PC-9 (cell line): ENCODE data around the gene ZBTB7A. TPM values are rescaled to one million over a fixed set of nuclear protein-coding genes. Genes with fewer than 3 reads are reported as not detected.

Experiments
- BruUV-seq: library from RNA; stranded (reverse); fragments of 400-500 nt; replicated peaks from 2 replicates; lab custom pipeline; 2021; lab: Mats Ljungman, UMichigan
- CTCF ChIA-PET: fragments of 300-600 bp; sonication (Branson Sonifier 250); formaldehyde crosslinking; loops from one replicate; lab custom pipeline; 2022; ENCODE audit warnings: antibody characterized with exemption; lab: Charles Lee
- POLR2A ChIA-PET: fragments of 300-600 bp; sonication (Branson Sonifier 250); formaldehyde crosslinking; loops from one replicate; lab custom pipeline; 2022; ENCODE audit warnings: antibody characterized with exemption; ENCODE audit not compliant: unreplicated experiment; lab: Charles Lee
- DNase-seq, 2 experiments: peaks; one replicate each; pipeline versions ENCODE4 v3.0.0 to v3.0.0-alpha.2; 2015 to 2022; ENCODE audit warnings: mixed read lengths in 1 of 2
- H2AFZ ChIP-seq: fragments of 200-600 bp; sonication (generic); 2 replicates; pipeline ENCODE4 v1.8.1; 2017; ENCODE audit warnings: antibody characterized with exemption
- H3F3A ChIP-seq: fragments of 200-600 bp; sonication (generic); 2 replicates; pipeline ENCODE4 v1.8.1; 2017; ENCODE audit warnings: antibody characterized with exemption, mild to moderate bottlenecking, low read depth; ENCODE audit not compliant: insufficient read depth
- H3K27ac ChIP-seq: fragments of 200-600 bp; sonication (generic); 2 replicates; pipeline ENCODE4 v1.6.1; 2016; ENCODE audit warnings: mixed run types
- H3K27me3 ChIP-seq: fragments of 200-600 bp; sonication (generic); 2 replicates; pipeline ENCODE4 v1.6.1; 2016; ENCODE audit warnings: low read depth, mixed run types; ENCODE audit not compliant: insufficient read depth
- H3K36me3 ChIP-seq: fragments of 200-600 bp; sonication (generic); 2 replicates; pipeline ENCODE4 v1.6.1; 2016; ENCODE audit warnings: low read depth, mixed run types
- H3K4me1 ChIP-seq: fragments of 200-600 bp; sonication (generic); replicated peaks from 2 replicates; pipeline ENCODE4 v1.6.1; 2016; ENCODE audit warnings: mixed run types; ENCODE audit not compliant: insufficient read depth
- H3K4me2 ChIP-seq: fragments of 200-600 bp; sonication (generic); 2 replicates; pipeline ENCODE4 v1.6.1; 2017; ENCODE audit warnings: mixed run types
- H3K4me3 ChIP-seq: fragments of 200-600 bp; sonication (generic); 2 replicates; pipeline ENCODE4 v1.6.1; 2016; ENCODE audit warnings: mixed run types
- H3K79me2 ChIP-seq: fragments of 200-600 bp; sonication (generic); 2 replicates; pipeline ENCODE4 v1.6.1; 2017; ENCODE audit warnings: low read depth, mixed run types
- H3K9me2 ChIP-seq: fragments of 200-600 bp; sonication (generic); 2 replicates; pipeline ENCODE4 v1.8.1; 2017; ENCODE audit warnings: mild to moderate bottlenecking; ENCODE audit not compliant: insufficient read depth
- H3K9me3 ChIP-seq: fragments of 200-600 bp; sonication (generic); 2 replicates; pipeline ENCODE4 v1.8.1; 2016; ENCODE audit warnings: low read depth; ENCODE audit not compliant: insufficient read depth
- H4K20me1 ChIP-seq: fragments of 200-600 bp; sonication (generic); 2 replicates; pipeline ENCODE4 v1.8.1; 2017; ENCODE audit not compliant: insufficient read depth
- EZH2 ChIP-seq: fragments of 200-600 bp; sonication (generic); IDR thresholded peaks from 2 replicates; pipeline ENCODE4 v1.8.0; 2017; ENCODE audit warnings: antibody characterized with exemption, low read depth
- intact Hi-C: fragments of 100-400 bp; cut with micrococcal nuclease; formaldehyde crosslinking; loops from one replicate; pipeline ENCODE4 v1.10.0; 2022; ENCODE audit not compliant: unreplicated experiment
- total RNA-seq: library from RNA; stranded (reverse); gene quantifications from 2 replicates; pipeline ENCODE4 v1.2.3, GENCODE V29; 2021
- TF ChIP-seq, protein P1 (sequence below): fragments of 200-600 bp; sonication (generic); conservative IDR thresholded peaks from 2 replicates; pipeline ENCODE4 v1.6.1; 2017; ENCODE audit warnings: mixed run types, antibody characterized with exemption, mild to moderate bottlenecking, moderate library complexity

The ZBTB7A gene
- total RNA-seq, 1 experiment from 2014 or later, result 41.2 TPM

- Histone ChIP-seq H3K4me2 (no peak overlapping the region), H3K79me2 (no peaks in the 10 kb centered on the region), H3K27ac (no peak overlapping the region), H3K27me3 (no peaks in the 10 kb centered on the region), H4K20me1 (no peaks in the 10 kb centered on the region), H3K4me3 (no peak overlapping the region), H3K9me2 (no peaks in the 10 kb centered on the region), H3K36me3 (no peaks in the 10 kb centered on the region), H2AFZ (no peak overlapping the region), H3K9me3 (no peaks in the 10 kb centered on the region), H3K4me1 (no peaks in the 10 kb centered on the region), H3F3A (peaks cover 8% of the 10 kb centered on the region; the same call in 1 of the 2 replicates)
- ChIA-PET POLR2A (no interaction called here), CTCF (no interaction called here)
- TF ChIP-seq EZH2, result no peak
- TF ChIP-seq, protein P1, sequence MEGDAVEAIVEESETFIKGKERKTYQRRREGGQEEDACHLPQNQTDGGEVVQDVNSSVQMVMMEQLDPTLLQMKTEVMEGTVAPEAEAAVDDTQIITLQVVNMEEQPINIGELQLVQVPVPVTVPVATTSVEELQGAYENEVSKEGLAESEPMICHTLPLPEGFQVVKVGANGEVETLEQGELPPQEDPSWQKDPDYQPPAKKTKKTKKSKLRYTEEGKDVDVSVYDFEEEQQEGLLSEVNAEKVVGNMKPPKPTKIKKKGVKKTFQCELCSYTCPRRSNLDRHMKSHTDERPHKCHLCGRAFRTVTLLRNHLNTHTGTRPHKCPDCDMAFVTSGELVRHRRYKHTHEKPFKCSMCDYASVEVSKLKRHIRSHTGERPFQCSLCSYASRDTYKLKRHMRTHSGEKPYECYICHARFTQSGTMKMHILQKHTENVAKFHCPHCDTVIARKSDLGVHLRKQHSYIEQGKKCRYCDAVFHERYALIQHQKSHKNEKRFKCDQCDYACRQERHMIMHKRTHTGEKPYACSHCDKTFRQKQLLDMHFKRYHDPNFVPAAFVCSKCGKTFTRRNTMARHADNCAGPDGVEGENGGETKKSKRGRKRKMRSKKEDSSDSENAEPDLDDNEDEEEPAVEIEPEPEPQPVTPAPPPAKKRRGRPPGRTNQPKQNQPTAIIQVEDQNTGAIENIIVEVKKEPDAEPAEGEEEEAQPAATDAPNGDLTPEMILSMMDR, result no peak
- DNase-seq, result no peak
- no TSS peak for BruUV-seq
- intact Hi-C loops, result no loop called here
These were observed 33.4 kb downstream of the ZBTB7A start for GRCh38 chr19:4033028-4033956.

GRCh38 chr19:4032436-4032835, 34.3 kb downstream of the ZBTB7A start:
- intact Hi-C loops, result no loop called here
- BruUV-seq, result no TSS peak
- CTCF ChIA-PET, result no interaction called here

GRCh38 chr19:4031420-4031819, 35.3 kb downstream of the ZBTB7A start:
- POLR2A ChIA-PET, result no interaction called here
- no peaks in the 10 kb centered on the region for H3K36me3 ChIP-seq
- BruUV-seq, result no TSS peak
- DNase-seq, result no peak
- H3K4me2 ChIP-seq, result no peak overlapping the region
- peaks cover 3% of the 10 kb centered on the region; the same call in 1 of the 2 replicates for H3F3A ChIP-seq
- H3K27ac ChIP-seq, result no peak overlapping the region
- intact Hi-C loops, result no loop called here
- H3K27me3 ChIP-seq, result no peaks in the 10 kb centered on the region
- H2AFZ ChIP-seq, result no peak overlapping the region
- no peaks in the 10 kb centered on the region for H3K4me1 ChIP-seq
- no peaks in the 10 kb centered on the region for H4K20me1 ChIP-seq
- H3K9me2 ChIP-seq, result no peaks in the 10 kb centered on the region
- CTCF ChIA-PET, result no interaction called here
- no peak overlapping the region for H3K4me3 ChIP-seq
- TF ChIP-seq, protein P1, result no peak
- TF ChIP-seq EZH2, result no peak
- H3K9me3 ChIP-seq, result no peaks in the 10 kb centered on the region
- no peaks in the 10 kb centered on the region for H3K79me2 ChIP-seq

More at GRCh38 chr19:4032436-4032835, 34.3 kb downstream of the ZBTB7A start:
- no peaks in the 10 kb centered on the region for H3K9me2 ChIP-seq
- H3K4me2 ChIP-seq, result no peak overlapping the region
- H3K4me3 ChIP-seq, result no peak overlapping the region
- DNase-seq, result no peak
- no peak overlapping the region for H2AFZ ChIP-seq
- H3K36me3 ChIP-seq, result no peaks in the 10 kb centered on the region
- TF ChIP-seq EZH2, result no peak
- TF ChIP-seq, protein P1, result no peak
- POLR2A ChIA-PET, result no interaction called here
- no peaks in the 10 kb centered on the region for H4K20me1 ChIP-seq
- no peaks in the 10 kb centered on the region for H3K4me1 ChIP-seq
- H3F3A ChIP-seq, result peaks cover 8% of the 10 kb centered on the region; the same call in 1 of the 2 replicates
- no peaks in the 10 kb centered on the region for H3K79me2 ChIP-seq
- H3K27me3 ChIP-seq, result no peaks in the 10 kb centered on the region
- H3K9me3 ChIP-seq, result no peaks in the 10 kb centered on the region
- H3K27ac ChIP-seq, result no peak overlapping the region
